GM23338 (cell line): ENCODE measurements around the gene FICD. TPM values are rescaled to one million over a fixed set of nuclear protein-coding genes. Genes with fewer than 3 reads are reported as not detected.

Source experiments
- ATAC-seq: fragments of 200-7000 bp; cut with Tn5 transposase; 3 replicates; pipeline ENCODE4 v1.9.1; 2020
- DNase-seq: peaks from one replicate; pipeline ENCODE4 v3.0.0-alpha.2; 2015; ENCODE audit warnings: low spot score
- H2AFZ ChIP-seq: fragments of 200-600 bp; sonication (generic); 2 replicates; pipeline ENCODE4 v1.8.0; 2016; ENCODE audit warnings: antibody characterized with exemption, mild to moderate bottlenecking, moderate library complexity
- H3F3A ChIP-seq: fragments of 200-600 bp; sonication (generic); replicated peaks from 2 replicates; pipeline ENCODE4 v1.8.0; 2017; ENCODE audit warnings: antibody characterized with exemption, mixed run types, low read depth
- H3K27ac ChIP-seq: fragments of 200-600 bp; sonication (generic); 2 replicates; pipeline ENCODE4 v1.6.1; 2016; ENCODE audit warnings: low read depth
- H3K27me3 ChIP-seq: fragments of 200-600 bp; sonication (generic); 2 replicates; pipeline ENCODE4 v1.8.0; 2016; ENCODE audit warnings: mild to moderate bottlenecking, mixed run types, moderate library complexity; ENCODE audit not compliant: insufficient read depth
- H3K36me3 ChIP-seq: fragments of 200-600 bp; sonication (generic); 2 replicates; pipeline ENCODE4 v1.8.0; 2016; ENCODE audit warnings: mild to moderate bottlenecking; ENCODE audit not compliant: insufficient read depth
- H3K4me1 ChIP-seq: fragments of 200-600 bp; sonication (generic); 2 replicates; pipeline ENCODE4 v1.8.0; 2016; ENCODE audit warnings: mild to moderate bottlenecking, moderate library complexity; ENCODE audit not compliant: insufficient read depth
- H3K4me2 ChIP-seq: fragments of 200-600 bp; sonication (generic); 2 replicates; pipeline ENCODE4 v1.7.1; 2017; ENCODE audit warnings: mixed run types
- H3K4me3 ChIP-seq: fragments of 200-600 bp; sonication (generic); 2 replicates; pipeline ENCODE4 v1.6.1; 2016; ENCODE audit warnings: mixed run types
- H3K79me2 ChIP-seq: fragments of 200-600 bp; sonication (generic); replicated peaks from 2 replicates; pipeline ENCODE4 v1.8.0; 2017; ENCODE audit warnings: mild to moderate bottlenecking; ENCODE audit not compliant: insufficient read depth
- H3K9me2 ChIP-seq: fragments of 200-600 bp; sonication (generic); 2 replicates; pipeline ENCODE4 v1.8.0; 2017; ENCODE audit not compliant: insufficient read depth
- H4K20me1 ChIP-seq: fragments of 200-600 bp; sonication (generic); replicated peaks from 2 replicates; pipeline ENCODE4 v1.8.0; 2017; ENCODE audit warnings: mild to moderate bottlenecking; ENCODE audit not compliant: insufficient read depth
- H3K27ac Mint-ChIP-seq: 2 replicates; pipeline ENCODE4 v1.8.0; 2020; ENCODE audit warnings: inconsistent platforms, mild to moderate bottlenecking, moderate library complexity, mixed read lengths
- H3K27me3 Mint-ChIP-seq: 3 replicates; pipeline ENCODE4 v1.8.0; 2022; ENCODE audit warnings: low read depth, mild to moderate bottlenecking, moderate library complexity, mixed read lengths, inconsistent platforms; ENCODE audit not compliant: insufficient read depth, poor library complexity
- H3K36me3 Mint-ChIP-seq: 3 replicates; pipeline ENCODE4 v1.8.0; 2021; ENCODE audit warnings: low read depth, mild to moderate bottlenecking, inconsistent platforms, moderate library complexity, mixed read lengths
- H3K4me1 Mint-ChIP-seq: 3 replicates; pipeline ENCODE4 v1.8.0; 2020; ENCODE audit warnings: mild to moderate bottlenecking, inconsistent platforms, mixed read lengths
- H3K4me3 Mint-ChIP-seq: 3 replicates; pipeline ENCODE4 v1.8.0; 2021; ENCODE audit warnings: moderate library complexity, mild to moderate bottlenecking, inconsistent platforms, mixed read lengths
- H3K9me3 Mint-ChIP-seq: 3 replicates; pipeline ENCODE4 v1.8.0; 2020; ENCODE audit warnings: moderate library complexity, mild to moderate bottlenecking, inconsistent platforms, mixed read lengths
- CREB1 ChIP-seq: fragments of 250-450 bp; sonication (Bioruptor Pico); IDR thresholded peaks from 2 replicates; pipeline ENCODE4 v1.5.0; 2020; ENCODE audit warnings: low read depth, mild to moderate bottlenecking, moderate library complexity
- EZH2phosphoT487 ChIP-seq: fragments of 200-600 bp; sonication (generic); IDR thresholded peaks from one replicate; pipeline ENCODE4 v1.8.1; 2018; ENCODE audit warnings: antibody characterized with exemption; ENCODE audit not compliant: unreplicated experiment
- JUNB ChIP-seq: IDR thresholded peaks from one replicate; pipeline ENCODE4 v1.6.1; 2016; ENCODE audit warnings: antibody characterized with exemption; ENCODE audit not compliant: unreplicated experiment
- NANOG ChIP-seq: IDR thresholded peaks from 2 replicates; pipeline ENCODE4 v1.6.1; 2016; ENCODE audit warnings: antibody characterized with exemption, borderline replicate concordance
- POLR2AphosphoS5 ChIP-seq: IDR thresholded peaks from 2 replicates; pipeline ENCODE4 v1.6.1; 2016; ENCODE audit warnings: antibody characterized with exemption, low read depth
- ZNF114 ChIP-seq: fragments of 250-450 bp; sonication (Bioruptor Pico); IDR thresholded peaks from 2 replicates; pipeline ENCODE4 v1.5.0; 2020; ENCODE audit warnings: mild to moderate bottlenecking, moderate library complexity
- polyA plus RNA-seq: library from polyadenylated mRNA; unstranded; fragments of >200 nt; fragmentation: Nextera tagmentation; extraction: Ambion mirVana; gene quantifications from 2 replicates; pipeline ENCODE4 v1.2.1, GENCODE V29; 2016
- total RNA-seq: library from RNA; depleted of rRNA; stranded (reverse); fragments of >200 nt; shearing (Covaris generic); gene quantifications from 2 replicates; pipeline ENCODE4 v1.2.3, GENCODE V29; 2014
- TF ChIP-seq, protein P1 (sequence below): IDR thresholded peaks from one replicate; pipeline ENCODE4 v1.6.1; 2018; ENCODE audit warnings: antibody characterized with exemption; ENCODE audit not compliant: unreplicated experiment
- TF ChIP-seq, protein P2 (sequence below): fragments of 250-450 bp; sonication (Bioruptor Pico); IDR thresholded peaks from 2 replicates; pipeline ENCODE4 v1.5.0; 2020; ENCODE audit warnings: mild to moderate bottlenecking, moderate library complexity
- TF ChIP-seq, protein P3 (sequence below), 2 experiments: fragments of 200-600 bp in 1 of 2; sonication (generic) in 1 of 2; conservative IDR thresholded peaks; 2 replicates each; pipeline versions ENCODE4 v1.5.1 to v1.6.1; 2016 to 2017; ENCODE audit warnings: antibody characterized with exemption in 2 of 2, low read depth in 2 of 2, mild to moderate bottlenecking in 2 of 2, moderate library complexity in 1 of 2

Gene FICD
- total and polyA plus RNA-seq, 2 experiments from 2014 or later = 4.9 to 5.3 TPM

DNA sequence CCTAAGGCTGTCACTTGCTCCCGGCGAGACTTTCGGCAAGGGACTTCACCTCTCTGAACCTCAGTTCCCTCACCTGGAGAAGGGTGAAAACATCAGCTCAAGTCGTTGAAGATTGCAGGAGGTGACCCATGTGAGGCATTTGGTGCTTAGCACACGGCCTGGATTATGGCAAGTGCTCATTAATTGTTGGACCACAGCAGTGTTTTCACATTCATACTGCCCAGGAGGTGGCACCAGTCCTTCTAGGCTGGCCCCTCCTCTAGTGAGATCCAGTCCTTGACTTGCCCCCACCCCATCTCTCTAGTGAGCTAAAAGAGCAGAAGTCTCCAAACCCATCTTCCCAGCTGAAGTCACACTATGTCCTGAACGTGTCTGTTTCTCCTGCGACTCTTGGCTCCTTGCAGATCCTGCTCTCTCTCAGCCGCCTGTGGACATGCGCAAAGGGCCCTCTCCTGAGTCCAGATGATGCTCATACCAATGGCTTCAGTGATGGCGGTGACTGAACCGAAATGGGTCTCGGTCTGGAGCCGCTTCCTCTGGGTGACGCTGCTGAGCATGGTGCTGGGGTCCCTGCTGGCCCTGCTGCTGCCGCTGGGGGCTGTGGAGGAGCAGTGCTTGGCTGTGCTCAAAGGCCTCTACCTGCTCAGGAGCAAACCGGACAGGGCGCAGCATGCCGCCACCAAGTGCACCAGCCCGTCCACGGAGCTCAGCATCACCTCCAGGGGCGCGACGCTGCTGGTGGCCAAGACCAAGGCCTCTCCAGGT is 1.6 kb downstream of the FICD start:
- H3K36me3 ChIP-seq = peaks cover 21% of the 10 kb centered on the region
- H3K4me1 ChIP-seq = peaks cover 15% of the 10 kb centered on the region; the same call in 1 of the 2 replicates
- Mint-ChIP-seq H3K4me3 (peak overlapping the region; percentile 85), H3K36me3 (peaks cover 44% of the 10 kb centered on the region), H3K27me3 (peaks cover 19% of the 10 kb centered on the region), H3K27ac (no peak overlapping the region), H3K4me1 (peaks cover 13% of the 10 kb centered on the region), H3K9me3 (peaks cover 7% of the 10 kb centered on the region)
- ATAC-seq (no peak), DNase-seq (peak; percentile 35)
- H3K27ac ChIP-seq = no peak overlapping the region
- H3F3A ChIP-seq = peaks cover 19% of the 10 kb centered on the region; the same call in 1 of the 2 replicates
- H3K27me3 ChIP-seq = no peaks in the 10 kb centered on the region
- no peak overlapping the region for H2AFZ ChIP-seq
- peak overlapping the region; percentile 96 for H3K4me2 ChIP-seq
- H4K20me1 ChIP-seq = peaks cover 7% of the 10 kb centered on the region
- H3K4me3 ChIP-seq = peak overlapping the region; percentile 91
- TF ChIP-seq JUNB (no peak), POLR2AphosphoS5 (no peak), ZNF114 (CRISPR knock-in tag) (no peak), CREB1 (no peak), NANOG (no peak), EZH2phosphoT487 (no peak)
- TF ChIP-seq, protein P1, sequence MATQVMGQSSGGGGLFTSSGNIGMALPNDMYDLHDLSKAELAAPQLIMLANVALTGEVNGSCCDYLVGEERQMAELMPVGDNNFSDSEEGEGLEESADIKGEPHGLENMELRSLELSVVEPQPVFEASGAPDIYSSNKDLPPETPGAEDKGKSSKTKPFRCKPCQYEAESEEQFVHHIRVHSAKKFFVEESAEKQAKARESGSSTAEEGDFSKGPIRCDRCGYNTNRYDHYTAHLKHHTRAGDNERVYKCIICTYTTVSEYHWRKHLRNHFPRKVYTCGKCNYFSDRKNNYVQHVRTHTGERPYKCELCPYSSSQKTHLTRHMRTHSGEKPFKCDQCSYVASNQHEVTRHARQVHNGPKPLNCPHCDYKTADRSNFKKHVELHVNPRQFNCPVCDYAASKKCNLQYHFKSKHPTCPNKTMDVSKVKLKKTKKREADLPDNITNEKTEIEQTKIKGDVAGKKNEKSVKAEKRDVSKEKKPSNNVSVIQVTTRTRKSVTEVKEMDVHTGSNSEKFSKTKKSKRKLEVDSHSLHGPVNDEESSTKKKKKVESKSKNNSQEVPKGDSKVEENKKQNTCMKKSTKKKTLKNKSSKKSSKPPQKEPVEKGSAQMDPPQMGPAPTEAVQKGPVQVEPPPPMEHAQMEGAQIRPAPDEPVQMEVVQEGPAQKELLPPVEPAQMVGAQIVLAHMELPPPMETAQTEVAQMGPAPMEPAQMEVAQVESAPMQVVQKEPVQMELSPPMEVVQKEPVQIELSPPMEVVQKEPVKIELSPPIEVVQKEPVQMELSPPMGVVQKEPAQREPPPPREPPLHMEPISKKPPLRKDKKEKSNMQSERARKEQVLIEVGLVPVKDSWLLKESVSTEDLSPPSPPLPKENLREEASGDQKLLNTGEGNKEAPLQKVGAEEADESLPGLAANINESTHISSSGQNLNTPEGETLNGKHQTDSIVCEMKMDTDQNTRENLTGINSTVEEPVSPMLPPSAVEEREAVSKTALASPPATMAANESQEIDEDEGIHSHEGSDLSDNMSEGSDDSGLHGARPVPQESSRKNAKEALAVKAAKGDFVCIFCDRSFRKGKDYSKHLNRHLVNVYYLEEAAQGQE = no peak
- TF ChIP-seq, protein P2, sequence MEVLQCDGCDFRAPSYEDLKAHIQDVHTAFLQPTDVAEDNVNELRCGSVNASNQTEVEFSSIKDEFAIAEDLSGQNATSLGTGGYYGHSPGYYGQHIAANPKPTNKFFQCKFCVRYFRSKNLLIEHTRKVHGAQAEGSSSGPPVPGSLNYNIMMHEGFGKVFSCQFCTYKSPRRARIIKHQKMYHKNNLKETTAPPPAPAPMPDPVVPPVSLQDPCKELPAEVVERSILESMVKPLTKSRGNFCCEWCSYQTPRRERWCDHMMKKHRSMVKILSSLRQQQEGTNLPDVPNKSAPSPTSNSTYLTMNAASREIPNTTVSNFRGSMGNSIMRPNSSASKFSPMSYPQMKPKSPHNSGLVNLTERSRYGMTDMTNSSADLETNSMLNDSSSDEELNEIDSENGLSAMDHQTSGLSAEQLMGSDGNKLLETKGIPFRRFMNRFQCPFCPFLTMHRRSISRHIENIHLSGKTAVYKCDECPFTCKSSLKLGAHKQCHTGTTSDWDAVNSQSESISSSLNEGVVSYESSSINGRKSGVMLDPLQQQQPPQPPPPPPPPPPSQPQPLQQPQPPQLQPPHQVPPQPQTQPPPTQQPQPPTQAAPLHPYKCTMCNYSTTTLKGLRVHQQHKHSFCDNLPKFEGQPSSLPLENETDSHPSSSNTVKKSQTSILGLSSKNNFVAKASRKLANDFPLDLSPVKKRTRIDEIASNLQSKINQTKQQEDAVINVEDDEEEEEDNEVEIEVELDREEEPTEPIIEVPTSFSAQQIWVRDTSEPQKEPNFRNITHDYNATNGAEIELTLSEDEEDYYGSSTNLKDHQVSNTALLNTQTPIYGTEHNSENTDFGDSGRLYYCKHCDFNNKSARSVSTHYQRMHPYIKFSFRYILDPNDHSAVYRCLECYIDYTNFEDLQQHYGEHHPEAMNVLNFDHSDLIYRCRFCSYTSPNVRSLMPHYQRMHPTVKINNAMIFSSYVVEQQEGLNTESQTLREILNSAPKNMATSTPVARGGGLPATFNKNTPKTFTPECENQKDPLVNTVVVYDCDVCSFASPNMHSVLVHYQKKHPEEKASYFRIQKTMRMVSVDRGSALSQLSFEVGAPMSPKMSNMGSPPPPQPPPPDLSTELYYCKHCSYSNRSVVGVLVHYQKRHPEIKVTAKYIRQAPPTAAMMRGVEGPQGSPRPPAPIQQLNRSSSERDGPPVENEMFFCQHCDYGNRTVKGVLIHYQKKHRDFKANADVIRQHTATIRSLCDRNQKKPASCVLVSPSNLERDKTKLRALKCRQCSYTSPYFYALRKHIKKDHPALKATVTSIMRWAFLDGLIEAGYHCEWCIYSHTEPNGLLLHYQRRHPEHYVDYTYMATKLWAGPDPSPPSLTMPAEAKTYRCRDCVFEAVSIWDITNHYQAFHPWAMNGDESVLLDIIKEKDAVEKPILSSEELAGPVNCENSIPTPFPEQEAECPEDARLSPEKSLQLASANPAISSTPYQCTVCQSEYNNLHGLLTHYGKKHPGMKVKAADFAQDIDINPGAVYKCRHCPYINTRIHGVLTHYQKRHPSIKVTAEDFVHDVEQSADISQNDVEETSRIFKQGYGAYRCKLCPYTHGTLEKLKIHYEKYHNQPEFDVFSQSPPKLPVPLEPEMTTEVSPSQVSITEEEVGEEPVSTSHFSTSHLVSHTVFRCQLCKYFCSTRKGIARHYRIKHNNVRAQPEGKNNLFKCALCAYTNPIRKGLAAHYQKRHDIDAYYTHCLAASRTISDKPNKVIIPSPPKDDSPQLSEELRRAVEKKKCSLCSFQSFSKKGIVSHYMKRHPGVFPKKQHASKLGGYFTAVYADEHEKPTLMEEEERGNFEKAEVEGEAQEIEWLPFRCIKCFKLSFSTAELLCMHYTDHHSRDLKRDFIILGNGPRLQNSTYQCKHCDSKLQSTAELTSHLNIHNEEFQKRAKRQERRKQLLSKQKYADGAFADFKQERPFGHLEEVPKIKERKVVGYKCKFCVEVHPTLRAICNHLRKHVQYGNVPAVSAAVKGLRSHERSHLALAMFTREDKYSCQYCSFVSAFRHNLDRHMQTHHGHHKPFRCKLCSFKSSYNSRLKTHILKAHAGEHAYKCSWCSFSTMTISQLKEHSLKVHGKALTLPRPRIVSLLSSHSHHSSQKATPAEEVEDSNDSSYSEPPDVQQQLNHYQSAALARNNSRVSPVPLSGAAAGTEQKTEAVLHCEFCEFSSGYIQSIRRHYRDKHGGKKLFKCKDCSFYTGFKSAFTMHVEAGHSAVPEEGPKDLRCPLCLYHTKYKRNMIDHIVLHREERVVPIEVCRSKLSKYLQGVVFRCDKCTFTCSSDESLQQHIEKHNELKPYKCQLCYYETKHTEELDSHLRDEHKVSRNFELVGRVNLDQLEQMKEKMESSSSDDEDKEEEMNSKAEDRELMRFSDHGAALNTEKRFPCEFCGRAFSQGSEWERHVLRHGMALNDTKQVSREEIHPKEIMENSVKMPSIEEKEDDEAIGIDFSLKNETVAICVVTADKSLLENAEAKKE (CRISPR knock-in tag) = no peak
- TF ChIP-seq, protein P3, sequence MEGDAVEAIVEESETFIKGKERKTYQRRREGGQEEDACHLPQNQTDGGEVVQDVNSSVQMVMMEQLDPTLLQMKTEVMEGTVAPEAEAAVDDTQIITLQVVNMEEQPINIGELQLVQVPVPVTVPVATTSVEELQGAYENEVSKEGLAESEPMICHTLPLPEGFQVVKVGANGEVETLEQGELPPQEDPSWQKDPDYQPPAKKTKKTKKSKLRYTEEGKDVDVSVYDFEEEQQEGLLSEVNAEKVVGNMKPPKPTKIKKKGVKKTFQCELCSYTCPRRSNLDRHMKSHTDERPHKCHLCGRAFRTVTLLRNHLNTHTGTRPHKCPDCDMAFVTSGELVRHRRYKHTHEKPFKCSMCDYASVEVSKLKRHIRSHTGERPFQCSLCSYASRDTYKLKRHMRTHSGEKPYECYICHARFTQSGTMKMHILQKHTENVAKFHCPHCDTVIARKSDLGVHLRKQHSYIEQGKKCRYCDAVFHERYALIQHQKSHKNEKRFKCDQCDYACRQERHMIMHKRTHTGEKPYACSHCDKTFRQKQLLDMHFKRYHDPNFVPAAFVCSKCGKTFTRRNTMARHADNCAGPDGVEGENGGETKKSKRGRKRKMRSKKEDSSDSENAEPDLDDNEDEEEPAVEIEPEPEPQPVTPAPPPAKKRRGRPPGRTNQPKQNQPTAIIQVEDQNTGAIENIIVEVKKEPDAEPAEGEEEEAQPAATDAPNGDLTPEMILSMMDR (conservative IDR thresholded peaks at IDR 0.05; ENCODE audit: low read depth in 2 of 2) = peak; percentile 21 to 33; a peak in 3 of 4 replicates
- no peaks in the 10 kb centered on the region for H3K9me2 ChIP-seq
- peaks cover 6% of the 10 kb centered on the region; the same call in 1 of the 2 replicates for H3K79me2 ChIP-seq
